Activated CD4-positive, CD25-positive, alpha-beta regulatory T cell treated with anti-CD3 and anti-CD28 coated beads, Interleukin-2, amount 50 U/mL, for 24 hours (primary cell): ENCODE results near the gene QTRT2.

Source experiments
- ATAC-seq, 2 donors: fragments of 150-1000 bp; cut with Tn5 transposase; one replicate each; pipeline ENCODE4 v1.10.0; 2021; ENCODE audit warnings: mild to moderate bottlenecking in 1 of 2, moderate library complexity in 1 of 2

QTRT2 gene

GRCh38 chr3:114079761-114080160 is 23.2 kb downstream of the QTRT2 start:
- no peak for ATAC-seq

GRCh38 chr3:114080201-114080600 is 23.7 kb downstream of the QTRT2 start:
- no peak for ATAC-seq

- no peak for ATAC-seq
These were observed 24.5 kb downstream of the QTRT2 start for GRCh38 chr3:114081037-114081436.

DNA sequence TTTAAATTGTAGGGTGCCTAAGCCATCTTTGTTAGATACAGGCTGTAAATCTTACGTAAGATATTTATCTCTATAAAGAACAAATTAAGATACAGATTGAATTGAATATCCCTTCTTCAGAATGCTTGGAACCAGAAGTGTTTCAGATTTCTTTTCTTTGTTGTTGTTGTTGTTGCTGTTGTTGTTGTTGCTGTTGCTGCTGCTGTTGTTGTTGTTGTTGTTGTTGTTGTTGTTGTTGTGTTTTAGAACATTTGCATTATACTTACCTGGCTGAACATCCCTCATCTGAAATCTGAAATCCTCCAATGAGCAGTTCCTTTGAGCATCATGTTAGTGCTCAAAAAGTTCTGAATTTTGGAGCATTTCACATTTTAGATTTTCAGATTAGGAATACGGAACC is 26.6 kb downstream of the QTRT2 start:
- no peak for ATAC-seq

DNA sequence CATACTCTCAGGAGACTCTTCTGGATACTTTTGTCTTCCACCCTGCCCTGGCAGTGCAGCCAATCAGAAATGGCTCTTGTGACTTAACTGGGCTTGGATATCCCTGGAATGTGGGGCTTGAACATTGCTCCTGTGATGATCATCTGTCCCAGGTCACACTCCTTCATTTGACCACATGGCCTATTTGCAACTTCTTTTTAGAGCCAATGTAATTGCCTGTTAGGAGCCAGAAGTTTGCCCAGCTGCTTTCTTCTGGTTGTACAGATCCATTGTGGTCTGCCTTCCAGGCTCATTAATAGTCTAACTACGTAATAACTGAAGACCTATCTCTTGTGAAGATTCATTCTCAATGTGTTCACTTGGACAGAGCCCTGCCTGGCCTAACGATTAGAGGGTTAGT is 29.8 kb downstream of the QTRT2 start:
- no peak for ATAC-seq

- ATAC-seq = no peak
These were observed 33.1 kb downstream of the QTRT2 start for GRCh38 chr3:114089675-114090074.

GRCh38 chr3:114092151-114093015 is 35.8 kb downstream of the QTRT2 start:
- no peak for ATAC-seq

DNA sequence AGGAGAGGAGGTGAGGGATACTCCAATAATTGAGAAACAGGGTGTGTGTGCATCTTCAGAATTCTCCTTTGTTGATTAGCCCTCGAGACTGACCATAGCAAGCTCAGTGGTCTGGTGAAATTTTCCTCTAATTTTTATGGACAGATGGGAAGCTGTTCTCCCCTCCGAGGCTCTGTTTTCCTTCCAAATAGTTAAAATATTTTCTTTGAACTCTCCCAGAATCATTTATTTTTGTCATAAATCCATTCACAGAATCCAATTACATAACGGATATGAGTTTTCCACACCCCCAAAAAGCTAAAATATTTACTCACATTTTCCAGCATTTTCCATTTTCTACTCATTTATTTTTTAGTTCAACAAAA is 36.5 kb downstream of the QTRT2 start:
- no peak for ATAC-seq

DNA sequence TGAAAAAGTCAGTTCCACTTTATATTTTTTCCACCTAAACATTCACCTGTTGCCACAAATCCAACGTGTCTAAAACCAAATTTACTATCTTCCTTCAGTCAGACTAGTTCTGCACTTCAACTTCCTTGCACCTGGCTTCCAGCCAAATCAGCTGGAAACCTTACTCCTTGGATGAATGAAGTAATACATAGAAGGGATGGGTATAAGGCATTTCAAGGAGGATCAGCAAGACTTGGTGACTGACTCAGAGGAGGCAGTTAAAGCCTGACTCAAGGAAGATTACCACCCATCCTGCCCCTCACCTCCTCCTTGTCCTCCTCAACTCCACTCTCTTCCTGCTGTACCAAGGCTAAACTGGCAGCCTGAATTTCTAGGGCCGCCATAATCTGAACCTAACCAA is 37.1 kb downstream of the QTRT2 start:
- ATAC-seq = no peak

- ATAC-seq = no peak
These were observed 39.3 kb downstream of the QTRT2 start for GRCh38 chr3:114095796-114096195.

DNA sequence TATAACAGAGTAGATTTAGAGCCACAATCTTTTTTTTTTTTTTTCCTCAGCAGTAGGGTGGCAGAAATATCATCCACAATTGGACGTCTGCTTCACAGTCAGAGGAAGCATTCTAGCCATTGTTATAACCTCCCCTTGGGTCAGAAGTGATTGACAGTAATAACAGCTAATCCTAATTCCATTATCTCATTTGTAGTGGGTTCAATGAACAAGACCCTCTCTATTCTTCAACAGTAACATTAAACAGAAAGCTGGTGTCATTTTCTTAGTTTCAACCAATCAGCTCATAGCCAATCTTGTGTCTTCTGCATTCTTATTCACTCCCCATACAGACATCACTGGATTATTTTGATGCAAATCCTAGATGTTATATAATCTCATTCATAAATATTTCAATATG is 44.6 kb downstream of the QTRT2 start:
- ATAC-seq = no peak

- no peak for ATAC-seq
These were observed 46.6 kb downstream of the QTRT2 start for GRCh38 chr3:114103181-114103580.

GRCh38 chr3:114103858-114104257 is 47.3 kb downstream of the QTRT2 start:
- no peak for ATAC-seq

DNA sequence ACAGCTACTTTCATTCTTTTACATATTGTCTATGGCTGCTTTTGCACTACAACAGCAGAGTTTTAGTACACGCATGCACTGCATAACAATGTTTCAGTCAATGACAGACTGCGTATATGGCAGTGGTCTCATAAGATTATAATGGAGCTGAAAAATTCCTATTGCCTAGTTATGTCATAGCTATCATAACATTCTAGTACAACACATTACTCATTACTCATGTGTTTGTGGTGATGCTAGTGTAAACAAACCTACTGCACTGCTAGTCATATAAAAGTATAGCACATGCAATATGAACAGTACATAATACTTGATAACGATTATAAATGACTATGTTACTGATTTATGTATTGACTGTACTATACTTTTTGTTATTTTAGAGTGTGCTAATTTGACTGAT is 47.9 kb downstream of the QTRT2 start:
- ATAC-seq = no peak

- no peak for ATAC-seq
These were observed 51.6 kb downstream of the QTRT2 start for GRCh38 chr3:114108137-114108536.

GRCh38 chr3:114110439-114110838 is 53.9 kb downstream of the QTRT2 start:
- ATAC-seq = no peak

DNA sequence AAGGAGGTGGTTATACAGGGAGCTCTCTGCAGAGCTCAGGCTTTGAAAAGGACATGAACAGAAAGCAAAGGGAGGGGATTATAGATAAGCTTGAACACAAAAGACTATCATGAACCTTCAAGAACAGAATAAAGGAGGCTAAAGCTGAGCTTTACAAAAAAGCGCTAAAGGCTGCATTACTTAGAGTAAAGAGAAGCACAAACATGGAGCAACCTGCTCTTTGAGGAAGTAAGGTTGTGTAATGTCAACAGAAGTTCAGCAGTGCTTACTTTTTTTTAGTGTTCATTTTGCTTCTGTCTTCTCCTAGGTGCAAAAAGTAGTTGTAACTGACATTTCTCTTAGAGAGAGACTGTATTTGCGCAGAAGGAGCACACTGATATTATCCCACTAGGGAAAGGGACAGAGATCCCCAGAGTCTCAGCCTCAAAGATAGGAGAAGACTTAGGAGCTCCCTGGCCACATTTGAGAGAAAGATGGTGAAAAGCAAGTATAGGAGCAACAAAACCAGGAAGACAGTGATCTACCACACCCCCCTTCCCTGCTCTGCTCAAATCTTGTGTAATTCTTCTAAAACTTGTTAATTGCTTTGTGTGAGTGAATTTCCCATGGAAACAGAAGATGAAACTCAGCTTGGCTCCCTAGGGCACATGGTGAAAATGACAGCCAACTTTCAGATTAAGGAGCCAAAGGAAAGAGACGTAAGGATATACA is 54.7 kb downstream of the QTRT2 start:
- ATAC-seq = no peak

- ATAC-seq = no peak
These were observed 56.2 kb downstream of the QTRT2 start for GRCh38 chr3:114112696-114113095.

- ATAC-seq = no peak
These were observed 58.2 kb downstream of the QTRT2 start for GRCh38 chr3:114114719-114115118.

GRCh38 chr3:114115143-114115542 is 58.6 kb downstream of the QTRT2 start:
- no peak for ATAC-seq

GRCh38 chr3:114119776-114120175 is 63.2 kb downstream of the QTRT2 start:
- no peak for ATAC-seq

GRCh38 chr3:114120211-114120610 is 63.7 kb downstream of the QTRT2 start:
- ATAC-seq = no peak

DNA sequence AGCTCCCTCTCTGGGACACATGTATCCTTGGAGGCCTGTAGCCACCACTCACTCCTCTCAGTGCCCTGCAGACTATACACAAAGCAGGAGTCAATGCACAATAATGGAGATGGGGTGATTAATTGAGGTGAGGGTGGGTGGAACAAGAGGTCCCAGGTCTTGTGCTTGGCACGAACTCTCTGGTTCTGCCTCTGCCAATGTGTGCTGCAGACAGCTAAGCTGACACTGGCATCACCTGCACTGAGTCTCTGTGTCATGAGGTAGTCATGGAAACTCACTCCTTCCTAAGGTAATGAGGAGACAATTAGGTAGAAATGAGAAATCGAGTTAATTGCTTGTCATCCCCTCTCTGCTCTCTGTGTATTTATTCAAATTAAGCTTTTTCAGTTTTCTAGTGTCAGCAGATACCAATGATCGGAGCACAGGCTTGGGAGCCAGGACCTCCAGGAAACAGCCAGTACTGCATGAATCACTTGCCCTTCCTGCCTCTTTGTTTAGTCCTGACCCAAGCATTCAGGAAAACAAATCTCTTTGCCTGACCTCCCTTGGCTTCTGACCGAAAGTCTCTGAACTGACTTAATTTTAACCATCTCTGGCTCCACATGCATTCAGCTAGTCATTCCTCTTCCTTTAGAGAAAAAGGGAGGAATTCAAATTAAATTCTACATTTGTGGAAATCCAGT is 65.6 kb downstream of the QTRT2 start:
- peak; percentile 74 to 80 for ATAC-seq

DNA sequence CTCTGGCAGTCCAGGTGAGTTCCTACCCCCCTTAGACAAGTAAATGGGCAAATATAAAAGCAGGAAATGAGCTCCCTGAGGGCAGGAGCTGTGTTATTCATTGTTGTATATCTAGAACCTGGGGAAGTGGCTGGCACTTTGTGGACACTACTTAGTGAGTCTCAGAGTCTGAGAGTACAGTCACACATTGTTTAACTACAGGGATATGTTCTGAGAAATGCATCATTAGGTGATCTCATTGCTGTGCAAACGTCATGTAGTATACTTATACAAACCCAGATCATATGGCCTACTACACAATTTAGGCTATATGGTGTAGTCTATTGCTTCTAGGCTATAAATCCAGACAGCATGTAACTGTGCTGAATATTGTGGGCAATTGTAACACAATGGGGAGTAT is 69.9 kb downstream of the QTRT2 start:
- ATAC-seq = peak; percentile 29 to 34
